PFSK-1 (cell line): Measurements from ENCODE around the gene TMUB1.

Experiments used
- POLR2AphosphoS5 ChIP-seq: IDR thresholded peaks from 2 replicates; pipeline ENCODE4 v1.6.1; 2012; ENCODE audit warnings: low read depth, mild to moderate bottlenecking, control low read depth, low read length, moderate library complexity
- REST ChIP-seq, 2 experiments: IDR thresholded peaks; 2 replicates each; pipeline versions ENCODE4 v1.6.1 to v1.8.0; 2011 to 2012; ENCODE audit warnings: low read depth in 2 of 2, low read length in 2 of 2, control low read depth in 1 of 2, inconsistent platforms in 1 of 2, mild to moderate bottlenecking in 1 of 2, moderate library complexity in 1 of 2; ENCODE audit not compliant: insufficient read depth in 1 of 2
- SIN3A ChIP-seq: IDR thresholded peaks from 2 replicates; pipeline ENCODE4 v1.6.1; 2012; ENCODE audit warnings: mild to moderate bottlenecking, low read length, moderate library complexity, borderline replicate concordance; ENCODE audit not compliant: insufficient read depth
- TAF1 ChIP-seq: IDR thresholded peaks from 2 replicates; pipeline ENCODE4 v1.6.1; 2012; ENCODE audit warnings: low read length, control low read depth, borderline replicate concordance; ENCODE audit not compliant: insufficient read depth

GRCh38 chr7:151045262-151045661 lies 38.0 kb downstream of the TMUB1 start:
- TF ChIP-seq TAF1 (no peak), SIN3A (no peak), POLR2AphosphoS5 (no peak), REST (IDR thresholded peaks at IDR 0.05; ENCODE audit: insufficient read depth in 1 of 2, low read depth in 2 of 2, low read length in 2 of 2) (no peak)
